Upper lobe of right lung (tissue), 1 donor: ENCODE results near the gene RAB6B. TPM values are rescaled to one million over a fixed set of nuclear protein-coding genes. Genes with fewer than 3 reads are reported as not detected.

Experiments
- ATAC-seq: fragments of 200-7000 bp; cut with Tn5 transposase; one replicate; pipeline ENCODE4 v1.9.1; 2020; ENCODE audit warnings: mild to moderate bottlenecking, moderate library complexity
- DNase-seq: peaks from one replicate; pipeline ENCODE4 v3.0.0-alpha.2; 2020
- H3K27ac ChIP-seq: fragments of 200-600 bp; one replicate; pipeline ENCODE4 v1.8.0; 2022
- H3K27me3 ChIP-seq: fragments of 200-600 bp; one replicate; pipeline ENCODE4 v1.8.0; 2022; ENCODE audit warnings: mild to moderate bottlenecking
- H3K36me3 ChIP-seq: fragments of 200-600 bp; one replicate; pipeline ENCODE4 v1.8.0; 2022
- H3K4me1 ChIP-seq: fragments of 200-600 bp; one replicate; pipeline ENCODE4 v1.8.0; 2022
- H3K4me3 ChIP-seq: fragments of 200-600 bp; one replicate; pipeline ENCODE4 v1.8.0; 2022; ENCODE audit warnings: mild to moderate bottlenecking
- H3K9me3 ChIP-seq: fragments of 200-600 bp; one replicate; pipeline ENCODE4 v1.8.0; 2022
- CTCF ChIP-seq: fragments of 200-600 bp; IDR thresholded peaks from one replicate; pipeline ENCODE4 v1.8.0; 2022; ENCODE audit warnings: antibody characterized with exemption
- intact Hi-C: fragments of 100-400 bp; cut with DNase I; formaldehyde crosslinking; loops from one replicate; pipeline ENCODE4 v1.11.0; 2022
- total RNA-seq: library from RNA; stranded (reverse); fragmentation: NEBNext Ultra II Directional; extraction: Animal tissue kit (Norgen Biotek cat#: 25700); gene quantifications from one replicate; pipeline ENCODE4 v1.2.1, GENCODE V29; 2021
- donor health status: DM: no; HTN: yes; CAD: no; lungs with severe emphysema.

Gene RAB6B
- total RNA-seq, 1 donor from 2014 or later, result 7.4 TPM

DNA sequence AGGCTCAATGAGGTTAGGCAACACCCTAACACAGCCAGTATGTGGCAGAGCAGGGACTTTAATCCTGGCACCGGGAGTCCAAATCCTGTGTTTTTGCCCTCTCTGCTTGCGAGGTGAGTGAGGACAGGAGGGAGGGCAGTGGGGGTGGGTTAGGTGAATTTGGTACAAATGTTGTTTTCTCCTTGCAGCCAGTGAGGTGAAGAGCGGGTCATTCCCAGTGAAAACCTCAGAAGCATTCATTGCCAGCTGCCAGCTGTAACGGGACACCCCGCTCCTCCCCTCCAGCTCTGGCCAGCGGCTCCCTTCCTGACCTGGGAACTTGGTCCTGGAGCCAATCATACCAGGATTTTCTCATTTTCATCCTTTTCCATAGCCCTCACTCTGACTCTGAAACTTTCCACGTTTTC lies 45.7 kb upstream of the RAB6B start:
- TF ChIP-seq CTCF, result no peak
- no peaks in the 10 kb centered on the region for H3K27me3 ChIP-seq
- no peak overlapping the region for H3K27ac ChIP-seq
- peaks cover 26% of the 10 kb centered on the region for H3K4me1 ChIP-seq
- DNase-seq (no peak), ATAC-seq (no peak)
- H3K36me3 ChIP-seq, result no peaks in the 10 kb centered on the region
- H3K4me3 ChIP-seq, result no peak overlapping the region
- no peaks in the 10 kb centered on the region for H3K9me3 ChIP-seq
- intact Hi-C loops, result no loop called here

GRCh38 chr3:133940536-133940935 lies 44.9 kb upstream of the RAB6B start:
- no peaks in the 10 kb centered on the region for H3K27me3 ChIP-seq
- H3K27ac ChIP-seq, result no peak overlapping the region
- no peak overlapping the region for H3K4me3 ChIP-seq
- no peak for TF ChIP-seq CTCF
- H3K4me1 ChIP-seq, result peaks cover 21% of the 10 kb centered on the region
- intact Hi-C loops, result no loop called here
- H3K9me3 ChIP-seq, result no peaks in the 10 kb centered on the region
- H3K36me3 ChIP-seq, result no peaks in the 10 kb centered on the region
- DNase-seq (no peak), ATAC-seq (no peak)

DNA sequence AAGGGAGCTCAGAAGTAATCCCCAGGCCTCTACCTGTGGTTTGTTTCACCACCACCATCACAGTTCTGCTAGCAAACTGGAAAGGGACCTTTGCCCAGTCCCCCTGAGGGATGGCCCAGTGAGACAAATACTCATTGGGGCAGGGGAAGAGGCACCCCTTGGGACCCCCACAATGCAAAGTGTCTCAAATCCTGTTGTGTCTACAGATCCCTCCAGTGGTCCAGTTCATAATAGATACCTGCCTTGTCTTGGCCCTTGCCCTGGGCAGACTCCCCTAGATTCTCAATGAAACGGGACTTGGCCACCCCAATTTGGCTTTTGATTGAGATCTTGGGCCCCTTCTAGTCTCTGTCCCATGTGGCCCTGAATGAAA lies 43.8 kb upstream of the RAB6B start:
- Histone ChIP-seq H3K27ac (no peak overlapping the region), H3K27me3 (no peaks in the 10 kb centered on the region), H3K9me3 (no peaks in the 10 kb centered on the region), H3K4me3 (no peak overlapping the region), H3K4me1 (peaks cover 17% of the 10 kb centered on the region), H3K36me3 (no peaks in the 10 kb centered on the region)
- DNase-seq, result no peak
- intact Hi-C loops, result loop anchor here (10.0 kb wide), 1 partner anchor 275 kb away; no protein-coding TSS in a partner anchor
- TF ChIP-seq CTCF, result no peak
- no peak for ATAC-seq

DNA sequence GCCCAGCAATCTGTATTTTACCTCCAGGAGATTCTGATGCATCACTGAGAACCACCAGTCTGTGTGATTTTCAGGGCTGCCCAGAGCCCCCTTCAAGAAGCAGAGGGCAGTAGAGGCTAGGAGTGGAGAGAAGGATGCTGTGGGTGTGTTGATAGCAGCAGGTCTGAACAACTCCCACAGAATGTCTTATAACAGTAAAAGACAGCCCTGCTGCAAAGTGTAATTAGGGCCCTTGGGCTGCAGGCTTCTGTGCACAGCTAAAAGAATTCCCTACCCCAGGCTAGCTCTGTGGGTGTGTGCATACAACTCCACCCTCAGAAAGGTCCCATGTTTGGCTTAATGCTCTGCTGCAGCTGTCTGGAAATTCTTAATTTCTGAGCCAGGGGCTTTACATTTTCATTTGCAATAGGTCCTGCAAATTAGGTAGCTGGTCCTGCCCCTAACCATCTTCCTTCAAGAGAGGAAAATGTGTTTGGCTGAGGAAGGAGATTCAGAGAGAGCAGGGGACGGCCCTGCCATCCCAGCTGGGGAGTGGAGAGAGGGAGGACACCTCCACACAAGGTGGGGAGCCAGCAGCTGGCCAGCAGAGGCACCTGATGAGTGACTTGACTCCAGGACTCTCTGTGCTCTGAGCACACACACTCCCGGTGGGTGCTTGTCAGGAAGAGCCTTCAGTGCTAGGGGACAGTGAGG lies 43.2 kb upstream of the RAB6B start:
- Histone ChIP-seq H3K4me3 (no peak overlapping the region), H3K36me3 (no peaks in the 10 kb centered on the region), H3K4me1 (peaks cover 12% of the 10 kb centered on the region), H3K27me3 (no peaks in the 10 kb centered on the region), H3K9me3 (no peaks in the 10 kb centered on the region), H3K27ac (no peak overlapping the region)
- intact Hi-C loops, result loop anchor here (10.0 kb wide), 1 partner anchor 276 kb away; no protein-coding TSS in a partner anchor
- no peak for DNase-seq
- no peak for ATAC-seq
- TF ChIP-seq CTCF, result no peak

DNA sequence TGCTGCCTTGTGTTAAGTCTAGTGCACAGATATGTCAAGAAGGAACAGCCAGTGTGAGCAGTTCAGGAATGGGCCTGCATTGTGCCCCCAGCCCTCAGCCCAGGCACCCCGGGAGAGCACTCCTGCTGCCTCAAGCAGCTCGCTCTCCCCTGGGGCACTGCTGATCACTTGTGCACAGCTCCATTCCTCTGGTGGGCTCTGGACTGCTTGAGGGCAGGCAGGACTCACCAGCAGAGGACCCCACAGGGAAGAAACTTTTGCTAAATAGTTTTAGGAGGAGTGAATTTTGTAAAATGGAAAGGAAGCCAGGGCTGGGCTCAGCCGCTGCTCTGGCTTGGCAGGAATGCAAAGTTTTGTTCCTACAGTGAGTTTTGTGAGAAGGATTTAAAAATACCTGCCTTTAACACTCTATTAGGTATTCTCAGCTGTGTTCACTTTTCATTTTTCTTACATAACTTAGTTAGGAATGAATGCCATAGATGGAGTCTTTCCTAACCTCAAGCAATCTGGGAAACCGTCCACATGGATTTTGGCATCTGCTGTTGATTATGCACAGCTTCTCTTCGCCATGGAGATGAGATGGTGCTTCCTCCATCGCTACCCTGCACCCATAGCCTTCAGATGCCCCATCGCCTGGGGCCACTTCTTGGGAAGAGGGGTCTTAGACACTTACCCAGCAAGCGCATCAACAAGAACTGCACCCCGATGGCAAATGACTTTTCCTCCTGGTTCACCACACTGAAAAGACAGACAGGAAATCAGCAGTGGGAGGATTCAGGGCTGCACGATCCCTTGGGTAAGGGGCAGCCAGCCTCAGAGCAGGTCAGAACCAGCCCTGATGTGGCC lies 42.3 kb upstream of the RAB6B start:
- H3K27ac ChIP-seq, result no peak overlapping the region
- no peaks in the 10 kb centered on the region for H3K36me3 ChIP-seq
- peaks cover 4% of the 10 kb centered on the region for H3K4me1 ChIP-seq
- no peak for TF ChIP-seq CTCF
- intact Hi-C loops, result loop anchor here (10.0 kb wide), 1 partner anchor 277 kb away; no protein-coding TSS in a partner anchor
- ATAC-seq (no peak), DNase-seq (no peak)
- H3K9me3 ChIP-seq, result no peaks in the 10 kb centered on the region
- no peaks in the 10 kb centered on the region for H3K27me3 ChIP-seq
- H3K4me3 ChIP-seq, result no peak overlapping the region
